WTC11 (cell line): Measurements from ENCODE around the gene KCNJ1. TPM values are rescaled to one million over a fixed set of nuclear protein-coding genes. Genes with fewer than 3 reads are reported as not detected.

Experiments used
- ATAC-seq: fragments of 200-7000 bp; cut with Tn5 transposase; 2 replicates; pipeline ENCODE4 v1.10.0; 2021; ENCODE audit warnings: mild to moderate bottlenecking, moderate library complexity
- CTCF ChIA-PET: fragments of 300-600 bp; sonication (Branson Sonifier 250); formaldehyde crosslinking; loops from one replicate; lab custom pipeline; 2021; ENCODE audit warnings: antibody characterized with exemption; lab: Charles Lee
- POLR2A ChIA-PET: fragments of 350-600 bp; sonication (Branson Sonifier 250); formaldehyde crosslinking; loops from one replicate; lab custom pipeline; 2021; ENCODE audit warnings: antibody characterized with exemption; lab: Charles Lee
- DNase-seq: peaks from one replicate; pipeline ENCODE4 v3.0.0; 2021; ENCODE audit warnings: low spot score
- H3K27ac Mint-ChIP-seq: 2 replicates; pipeline ENCODE4 v1.8.0; 2021; ENCODE audit warnings: mixed read lengths
- H3K27me3 Mint-ChIP-seq: 2 replicates; pipeline ENCODE4 v1.8.0; 2021; ENCODE audit warnings: low read depth, mild to moderate bottlenecking, moderate library complexity, mixed read lengths
- H3K36me3 Mint-ChIP-seq: 2 replicates; pipeline ENCODE4 v1.8.0; 2021; ENCODE audit warnings: mixed read lengths
- H3K4me1 Mint-ChIP-seq: 2 replicates; pipeline ENCODE4 v1.8.0; 2022; ENCODE audit warnings: mixed read lengths
- H3K4me3 Mint-ChIP-seq: 2 replicates; pipeline ENCODE4 v1.8.0; 2021; ENCODE audit warnings: mild to moderate bottlenecking, moderate library complexity, mixed read lengths
- H3K9me3 Mint-ChIP-seq: 2 replicates; pipeline ENCODE4 v1.8.0; 2021; ENCODE audit warnings: mixed read lengths
- ARID4B ChIP-seq: sonication (generic); formaldehyde crosslinking; IDR thresholded peaks from 2 replicates; pipeline ENCODE4 v1.8.0; 2023; ENCODE audit warnings: missing genetic modification reagents, mild to moderate bottlenecking, borderline replicate concordance
- CTCF ChIP-seq: fragments of 200-600 bp; IDR thresholded peaks from 2 replicates; pipeline ENCODE4 v1.8.0; 2022; ENCODE audit warnings: antibody characterized with exemption
- ESRRA ChIP-seq: sonication (generic); formaldehyde crosslinking; IDR thresholded peaks from 2 replicates; pipeline ENCODE4 v1.8.1; 2022; ENCODE audit warnings: mild to moderate bottlenecking, missing genetic modification reagents, borderline replicate concordance
- GABPB1 ChIP-seq: sonication (generic); formaldehyde crosslinking; IDR thresholded peaks from 2 replicates; pipeline ENCODE4 v1.8.1; 2023; ENCODE audit warnings: mild to moderate bottlenecking, missing genetic modification reagents
- HMGXB4 ChIP-seq: sonication (generic); formaldehyde crosslinking; IDR thresholded peaks from 2 replicates; pipeline ENCODE4 v1.8.1; 2023; ENCODE audit warnings: mild to moderate bottlenecking, moderate library complexity, missing genetic modification reagents
- MYBL2 ChIP-seq: sonication (generic); formaldehyde crosslinking; IDR thresholded peaks from 2 replicates; pipeline ENCODE4 v1.8.1; 2023; ENCODE audit warnings: mild to moderate bottlenecking, moderate library complexity, missing genetic modification reagents
- PREB ChIP-seq: sonication (generic); formaldehyde crosslinking; IDR thresholded peaks from 2 replicates; pipeline ENCODE4 v1.8.1; 2022; ENCODE audit warnings: mild to moderate bottlenecking, missing genetic modification reagents, moderate library complexity, borderline replicate concordance
- PRRX2 ChIP-seq: fragments of 250-450 bp; sonication (Bioruptor Pico); IDR thresholded peaks from 2 replicates; pipeline ENCODE4 v1.8.0; 2021; ENCODE audit warnings: mild to moderate bottlenecking
- RELA ChIP-seq: sonication (generic); formaldehyde crosslinking; IDR thresholded peaks from 2 replicates; pipeline ENCODE4 v1.8.1; 2022; ENCODE audit warnings: missing genetic modification reagents, mild to moderate bottlenecking, borderline replicate concordance
- SP1 ChIP-seq: sonication (generic); formaldehyde crosslinking; conservative IDR thresholded peaks from 2 replicates; pipeline ENCODE4 v1.8.1; 2022; ENCODE audit warnings: missing genetic modification reagents
- STAT6 ChIP-seq: sonication (generic); formaldehyde crosslinking; conservative IDR thresholded peaks from 2 replicates; pipeline ENCODE4 v1.8.1; 2023; ENCODE audit warnings: mild to moderate bottlenecking, low read depth, missing genetic modification reagents, moderate library complexity
- TCF7 ChIP-seq: sonication (generic); formaldehyde crosslinking; IDR thresholded peaks from 2 replicates; pipeline ENCODE4 v1.8.0; 2022; ENCODE audit warnings: mild to moderate bottlenecking, low read depth, missing genetic modification reagents, moderate library complexity
- TEAD4 ChIP-seq: sonication (generic); formaldehyde crosslinking; IDR thresholded peaks from 2 replicates; pipeline ENCODE4 v1.8.0; 2022; ENCODE audit warnings: mild to moderate bottlenecking, missing genetic modification reagents
- ZBTB21 ChIP-seq: sonication (generic); formaldehyde crosslinking; IDR thresholded peaks from 2 replicates; pipeline ENCODE4 v1.8.1; 2023; ENCODE audit warnings: mild to moderate bottlenecking, missing genetic modification reagents, borderline replicate concordance
- ZNF232 ChIP-seq: sonication (generic); formaldehyde crosslinking; IDR thresholded peaks from 2 replicates; pipeline ENCODE4 v1.8.0; 2022; ENCODE audit warnings: mild to moderate bottlenecking, missing genetic modification reagents
- ZNF416 ChIP-seq: fragments of 250-450 bp; sonication (Bioruptor Pico); IDR thresholded peaks from 2 replicates; pipeline ENCODE4 v1.9.0; 2021; ENCODE audit warnings: mild to moderate bottlenecking, inconsistent platforms
- ZNF425 ChIP-seq: fragments of 250-450 bp; sonication (Bioruptor Pico); conservative IDR thresholded peaks from 2 replicates; pipeline ENCODE4 v1.9.0; 2021; ENCODE audit warnings: mild to moderate bottlenecking
- total RNA-seq: library from RNA; stranded (reverse); gene quantifications from 3 replicates; pipeline ENCODE4 v1.2.3, GENCODE V29; 2021

The KCNJ1 gene
- total RNA-seq, 1 experiment from 2014 or later: 0.24 TPM

- TF ChIP-seq STAT6 (CRISPR knock-in tag): no peak
- no peak for TF ChIP-seq ARID4B (CRISPR knock-in tag)
- no peak for TF ChIP-seq PRRX2 (CRISPR knock-in tag)
- no peak for TF ChIP-seq MYBL2 (CRISPR knock-in tag)
- no peak for TF ChIP-seq RELA (CRISPR knock-in tag)
- TF ChIP-seq ZBTB21 (CRISPR knock-in tag): no peak
- 0 out of 2 replicates have a peak, but pooled peaks have one; percentile 60 for TF ChIP-seq HMGXB4 (CRISPR knock-in tag)
- TF ChIP-seq SP1 (CRISPR knock-in tag): peak; percentile 44; the same call in 1 of the 2 replicates
- no peak for TF ChIP-seq GABPB1 (CRISPR knock-in tag)
- TF ChIP-seq ESRRA (CRISPR knock-in tag): no peak
- no peak for TF ChIP-seq ZNF232 (CRISPR knock-in tag)
- TF ChIP-seq CTCF: peak; percentile 98
- TF ChIP-seq TCF7 (CRISPR knock-in tag): no peak
- TF ChIP-seq TEAD4 (CRISPR knock-in tag): no peak
- TF ChIP-seq ZNF416 (CRISPR knock-in tag): no peak
Observed at GRCh38 chr11:128859563-128860441, 7.3 kb downstream of the KCNJ1 start (continued).

GRCh38 chr11:128857341-128857740 lies 9.8 kb downstream of the KCNJ1 start:
- peaks cover 9% of the 10 kb centered on the region for H3K4me1 Mint-ChIP-seq
- peaks cover 19% of the 10 kb centered on the region for H3K27me3 Mint-ChIP-seq
- H3K9me3 Mint-ChIP-seq: no peaks in the 10 kb centered on the region
- CTCF ChIA-PET: interaction anchor here (0.6 to 4.2 kb wide), 8 partner anchors 9 to 433 kb away, joined by 3 to 16 read pairs (median 4); partner anchors contain the start of gene KCNJ1
- POLR2A ChIA-PET: no interaction called here
- H3K4me3 Mint-ChIP-seq: no peak overlapping the region
- no peak for DNase-seq
- H3K36me3 Mint-ChIP-seq: no peaks in the 10 kb centered on the region
- ATAC-seq: no peak
- H3K27ac Mint-ChIP-seq: no peak overlapping the region
- TF ChIP-seq CTCF (no peak), PREB (CRISPR knock-in tag) (no peak), ZNF425 (CRISPR knock-in tag) (no peak)
